Adrenal gland (tissue), 12 donors: Measurements from ENCODE around the gene TAS2R1. TPM values are rescaled to one million over a fixed set of nuclear protein-coding genes. Genes with fewer than 3 reads are reported as not detected.

Experiments used
- DNase-seq, 7 donors: peaks; one replicate each; pipeline ENCODE4 v3.0.0-alpha.2; 2019 to 2020
- H3K27ac ChIP-seq, 5 donors: fragments of 200-600 bp; sonication (generic) in 4 of 5; 1 replicate in 3 of 5; 2 replicates in 2 of 5; pipeline versions ENCODE4 v1.5.1 to v1.8.0; 2016 to 2020; ENCODE audit warnings: mild to moderate bottlenecking in 1 of 5
- H3K27me3 ChIP-seq: fragments of 200-600 bp; 2 replicates; pipeline ENCODE4 v1.8.0; 2021
- H3K36me3 ChIP-seq, 2 donors: fragments of 200-600 bp; replicated peaks in 1 of 2; 1 replicate in 1 of 2; 2 replicates in 1 of 2; pipeline versions ENCODE4 v1.5.1 to v1.8.0; 2018 to 2022
- H3K4me1 ChIP-seq, 2 donors: fragments of 200-600 bp; replicated peaks in 1 of 2; 1 replicate in 1 of 2; 2 replicates in 1 of 2; pipeline versions ENCODE4 v1.5.1 to v1.8.0; 2018 to 2021
- H3K4me3 ChIP-seq, 4 donors: fragments of 200-600 bp; sonication (generic) in 3 of 4; one replicate each; pipeline ENCODE4 v1.5.1; 2016 to 2018
- H3K9me3 ChIP-seq, 3 donors: fragments of 200-600 bp; sonication (generic) in 1 of 3; replicated peaks in 1 of 3; 1 replicate in 2 of 3; 2 replicates in 1 of 3; pipeline versions ENCODE4 v1.5.1 to v1.8.0; 2016 to 2021
- CTCF ChIP-seq, 6 experiments: fragments of 450-650 bp in 4 of 6; fragments of 200-600 bp in 2 of 6; sonication (generic) in 1 of 6; IDR thresholded peaks; 1 replicate in 5 of 6; 2 replicates in 1 of 6; pipeline versions ENCODE4 v1.5.1 to v1.8.0; 2016 to 2021; ENCODE audit warnings: antibody characterized with exemption in 6 of 6, mild to moderate bottlenecking in 2 of 6, moderate library complexity in 1 of 6
- POLR2A ChIP-seq, 2 donors: fragments of 450-650 bp; IDR thresholded peaks; one replicate each; pipeline ENCODE4 v1.6.1; 2017; ENCODE audit warnings: antibody characterized with exemption in 2 of 2, mild to moderate bottlenecking in 2 of 2, moderate library complexity in 1 of 2
- WGBS, 4 donors: extraction: QIAGEN DNeasy Blood & Tissue Kit in 2 of 4; methylation state at CpG; one replicate each; pipeline versions ENCODE4 v1.1.5 to v1.1.7; 2013 to 2017; 5-methylcytosine and 5-hydroxymethylcytosine counted together
- intact Hi-C, 2 donors: fragments of 100-400 bp; cut with DNase I; formaldehyde crosslinking; loops; one replicate each; pipeline versions ENCODE4 v1.14.1 to v1.15.0; 2022 to 2023
- polyA plus RNA-seq, 3 donors: library from polyadenylated mRNA; stranded (reverse); fragments of 200-250 nt in 2 of 3; fragments of 350-450 nt in 1 of 3; fragmentation: Illumina TruSeq in 1 of 3; extraction: RNeasy Lipid Tissue Mini Kit (QIAGEN cat#74804) in 1 of 3; gene quantifications; one replicate each; pipeline ENCODE4 v1.2.3, GENCODE V29; 2013 to 2014
- total RNA-seq, 9 donors: library from RNA; depleted of rRNA in 4 of 9; stranded (reverse); fragments of >200 nt in 4 of 9; fragments of 120-200 nt in 1 of 9; fragmentation: NEBNext Ultra II Directional in 1 of 9; extraction: Animal tissue kit (Norgen Biotek cat#: 25700) in 1 of 9; gene quantifications; one replicate each; pipeline versions ENCODE4 v1.1.0 to v1.2.4, GENCODE V29; 2013 to 2023
- donor health status: healthy with polysubstance abuse.
- donor health status: Bipolar disorder and iron deficiency.
- donor health status: DM: yes; HTN: yes; CAD: no.
- donor health status: DM: no; HTN: no; CAD: no.
- donor health status: DM: no; HTN: no; CAD: no.
- donor health status: DM: yes; HTN: yes; CAD: no.

The TAS2R1 gene
- total and polyA plus RNA-seq, 12 donors, result 0.06 TPM; not detected in 11

GRCh38 chr5:9625286-9625685 is 4.9 kb downstream of the TAS2R1 start:
- Histone ChIP-seq H3K4me3 (no peak overlapping the region), H3K36me3 (no peaks in the 10 kb centered on the region), H3K4me1 (no peaks in the 10 kb centered on the region), H3K27ac (no peak overlapping the region), H3K9me3 (no peaks in the 10 kb centered on the region), H3K27me3 (no peaks in the 10 kb centered on the region)
- no peak for TF ChIP-seq POLR2A (IDR thresholded peaks at IDR 0.05)
- no peak for TF ChIP-seq CTCF (IDR thresholded peaks at IDR 0.05)
- intact Hi-C loops, result no loop called here
- WGBS, 4 donors, result 69 to 74% (median 73%) methylated on average over 5 of the region's 5 CpGs
- no peak for DNase-seq

- DNase-seq, result no peak
Observed at GRCh38 chr5:9624196-9624947, 5.8 kb downstream of the TAS2R1 start.

GRCh38 chr5:9623661-9624060 is 6.5 kb downstream of the TAS2R1 start:
- no peak for DNase-seq
- H3K27ac ChIP-seq, result no peak overlapping the region
- TF ChIP-seq POLR2A (IDR thresholded peaks at IDR 0.05) (no peak), CTCF (IDR thresholded peaks at IDR 0.05) (no peak)
- no peak overlapping the region for H3K4me3 ChIP-seq
- H3K4me1 ChIP-seq, result no peaks in the 10 kb centered on the region
- H3K9me3 ChIP-seq, result no peaks in the 10 kb centered on the region
- H3K27me3 ChIP-seq, result no peaks in the 10 kb centered on the region
- H3K36me3 ChIP-seq, result no peaks in the 10 kb centered on the region
- WGBS, 4 donors, result 63 to 87% (median 76%) methylated on average over 4 of the region's 4 CpGs
- intact Hi-C loops, result no loop called here

More at GRCh38 chr5:9624196-9624947, 5.8 kb downstream of the TAS2R1 start:
- Histone ChIP-seq H3K4me3 (no peak overlapping the region), H3K27ac (no peak overlapping the region), H3K9me3 (no peaks in the 10 kb centered on the region), H3K27me3 (no peaks in the 10 kb centered on the region), H3K4me1 (no peaks in the 10 kb centered on the region), H3K36me3 (no peaks in the 10 kb centered on the region)
- TF ChIP-seq CTCF (IDR thresholded peaks at IDR 0.05) (no peak), POLR2A (IDR thresholded peaks at IDR 0.05) (no peak)
- intact Hi-C loops, result no loop called here
- WGBS, 4 donors, result 74 to 77% (median 75%) methylated on average over 5 of the region's 5 CpGs

- WGBS, 4 donors, result 43 to 54% (median 51%) methylated on average over 5 of the region's 5 CpGs
Observed at GRCh38 chr5:9622971-9623421, 7.2 kb downstream of the TAS2R1 start.

More at GRCh38 chr5:9622971-9623421, 7.2 kb downstream of the TAS2R1 start:
- Histone ChIP-seq H3K9me3 (no peaks in the 10 kb centered on the region), H3K27me3 (no peaks in the 10 kb centered on the region), H3K4me3 (no peak overlapping the region), H3K36me3 (no peaks in the 10 kb centered on the region), H3K4me1 (no peaks in the 10 kb centered on the region), H3K27ac (no peak overlapping the region)
- no peak for TF ChIP-seq POLR2A (IDR thresholded peaks at IDR 0.05)
- no peak for TF ChIP-seq CTCF (IDR thresholded peaks at IDR 0.05)
- DNase-seq, result no peak
- intact Hi-C loops, result no loop called here
